CD4-positive, alpha-beta T cell (primary cell): ENCODE results near the gene GULP1. TPM values are rescaled to one million over a fixed set of nuclear protein-coding genes. Genes with fewer than 3 reads are reported as not detected.

Experiments
- ATAC-seq: fragments of 200-7000 bp; cut with Tn5 transposase; one replicate; pipeline ENCODE4 v1.10.0; 2022; ENCODE audit warnings: mild to moderate bottlenecking; ENCODE audit not compliant: poor library complexity
- CTCF ChIA-PET: fragments of 350-600 bp; sonication (Branson Sonifier 250); formaldehyde crosslinking; loops from one replicate; lab custom pipeline; 2021; ENCODE audit warnings: antibody characterized with exemption, inconsistent platforms; lab: Charles Lee
- POLR2A ChIA-PET: fragments of 350-600 bp; sonication (Branson Sonifier 250); formaldehyde crosslinking; loops from one replicate; lab custom pipeline; 2021; ENCODE audit warnings: antibody characterized with exemption, inconsistent platforms; lab: Charles Lee
- DNase-seq, 14 experiments: peaks; one replicate each; pipeline ENCODE4 v3.0.0-alpha.2; 2013 to 2020; ENCODE audit warnings: mixed read lengths in 2 of 14
- H3K27ac ChIP-seq, 2 donors: one replicate each; pipeline versions ENCODE4 v1.5.1 to v1.7.0; 2013; ENCODE audit warnings: low read length in 2 of 2, low read depth in 1 of 2, mild to moderate bottlenecking in 1 of 2
- H3K27me3 ChIP-seq, 2 experiments: 1 replicate in 1 of 2; 2 replicates in 1 of 2; pipeline versions ENCODE4 v1.6.1 to v1.7.0; 2013; ENCODE audit warnings: low read length in 2 of 2, control low read depth in 1 of 2, mild to moderate bottlenecking in 1 of 2, moderate library complexity in 1 of 2; ENCODE audit not compliant: insufficient read depth in 2 of 2, control insufficient read depth in 1 of 2
- H3K36me3 ChIP-seq: one replicate; pipeline ENCODE4 v1.6.1; 2013; ENCODE audit warnings: low read length, control low read depth; ENCODE audit not compliant: insufficient read depth
- H3K4me1 ChIP-seq: one replicate; pipeline ENCODE4 v1.6.1; 2013; ENCODE audit warnings: low read length, control low read depth; ENCODE audit not compliant: insufficient read depth
- H3K4me3 ChIP-seq: one replicate; pipeline ENCODE4 v1.5.1; 2013; ENCODE audit warnings: mild to moderate bottlenecking, low read length, moderate library complexity
- H3K9me3 ChIP-seq, 2 experiments: 1 replicate in 1 of 2; 2 replicates in 1 of 2; pipeline versions ENCODE4 v1.6.1 to v1.7.0; 2013; ENCODE audit warnings: low read length in 2 of 2, mild to moderate bottlenecking in 2 of 2, control low read depth in 1 of 2, moderate library complexity in 1 of 2; ENCODE audit not compliant: control insufficient read depth in 1 of 2, insufficient read depth in 1 of 2
- H3K27ac Mint-ChIP-seq: one replicate; pipeline ENCODE4 v1.8.0; 2020; ENCODE audit warnings: mixed read lengths
- H3K27me3 Mint-ChIP-seq: one replicate; pipeline ENCODE4 v1.8.0; 2021; ENCODE audit warnings: mixed read lengths
- H3K36me3 Mint-ChIP-seq: one replicate; pipeline ENCODE4 v1.8.0; 2021; ENCODE audit warnings: low read depth, mixed read lengths
- H3K4me1 Mint-ChIP-seq: one replicate; pipeline ENCODE4 v1.8.0; 2021; ENCODE audit warnings: low read depth, mixed read lengths
- H3K4me3 Mint-ChIP-seq: one replicate; pipeline ENCODE4 v1.8.0; 2020; ENCODE audit warnings: mild to moderate bottlenecking, mixed read lengths
- H3K9me3 Mint-ChIP-seq: one replicate; pipeline ENCODE4 v1.8.0; 2020; ENCODE audit warnings: mixed read lengths
- CTCF ChIP-seq: fragments of 200-600 bp; IDR thresholded peaks from one replicate; pipeline ENCODE4 v1.8.0; 2022; ENCODE audit warnings: antibody characterized with exemption, mild to moderate bottlenecking
- intact Hi-C, 2 experiments: fragments of 100-400 bp; cut with DNase I in 1 of 2; cut with micrococcal nuclease in 1 of 2; formaldehyde crosslinking; loops; one replicate each; pipeline versions ENCODE4 v1.15.1 to v1.9.0; 2023 to 2025; cut with DNase I, micrococcal nuclease
- total RNA-seq, 174 experiments: library from RNA in 2 of 174; stranded (reverse) in 2 of 174; gene quantifications; one replicate each; pipeline ENCODE4 v1.2.3 and lab custom pipeline; 2021 to 2026

GULP1 gene
- total RNA-seq, 2 experiments from 2014 or later = not detected

DNA sequence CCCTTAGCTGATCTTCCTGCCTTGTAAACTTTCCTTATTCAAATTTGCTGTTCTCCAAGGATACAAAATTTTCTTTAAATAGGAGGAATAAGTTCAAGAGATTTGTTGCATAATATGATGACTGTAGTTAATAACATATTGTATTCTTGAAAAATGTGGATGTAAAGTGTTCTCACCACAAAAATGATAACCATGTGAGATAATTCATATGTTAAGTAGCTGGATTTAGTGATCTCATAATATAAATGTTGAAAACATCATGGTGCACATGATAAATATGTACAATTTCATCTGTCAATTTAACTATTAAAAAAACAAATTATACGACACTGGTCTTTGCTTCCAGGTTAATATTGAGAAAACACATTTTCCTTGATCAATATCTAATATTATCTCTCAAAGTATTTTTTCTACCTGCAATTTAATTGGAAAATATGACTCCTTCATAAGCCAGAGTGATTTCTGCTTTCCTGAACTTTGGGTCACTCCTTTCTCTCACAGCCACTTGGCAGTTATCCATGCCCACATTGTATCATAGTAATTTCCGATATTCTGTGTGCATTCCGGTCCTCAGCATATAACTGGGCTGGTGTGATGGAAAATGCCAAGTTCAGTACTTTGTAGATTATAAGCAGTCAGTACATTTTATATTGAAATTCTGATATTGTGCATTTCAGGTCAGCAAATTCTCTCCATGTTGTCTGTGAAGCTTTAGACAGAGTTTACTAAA, 152.6 kb downstream of the GULP1 start:
- ChIA-PET POLR2A (no interaction called here), CTCF (no interaction called here)
- intact Hi-C loops = no loop called here
- ATAC-seq (no peak), DNase-seq (no peak)
- TF ChIP-seq CTCF = no peak
- no peaks in the 10 kb centered on the region for H3K4me1 ChIP-seq
- H3K9me3 Mint-ChIP-seq = no peaks in the 10 kb centered on the region
- no peaks in the 10 kb centered on the region for H3K36me3 Mint-ChIP-seq
- no peaks in the 10 kb centered on the region for H3K36me3 ChIP-seq
- no peaks in the 10 kb centered on the region for H3K9me3 ChIP-seq
- H3K27ac Mint-ChIP-seq = no peak overlapping the region
- no peaks in the 10 kb centered on the region for H3K27me3 Mint-ChIP-seq
- H3K27me3 ChIP-seq = no peaks in the 10 kb centered on the region
- H3K4me3 ChIP-seq = no peak overlapping the region
- H3K4me3 Mint-ChIP-seq = no peak overlapping the region
- no peaks in the 10 kb centered on the region for H3K4me1 Mint-ChIP-seq
- no peak overlapping the region for H3K27ac ChIP-seq

GRCh38 chr2:188449561-188449960, 157.9 kb downstream of the GULP1 start:
- Histone ChIP-seq H3K27me3 (no peaks in the 10 kb centered on the region), H3K4me1 (no peaks in the 10 kb centered on the region), H3K9me3 (peaks cover 0 to 5% of the 10 kb centered on the region in 2 experiments), H3K4me3 (no peak overlapping the region), H3K36me3 (no peaks in the 10 kb centered on the region), H3K27ac (no peak overlapping the region)
- ChIA-PET POLR2A (no interaction called here), CTCF (no interaction called here)
- H3K36me3 Mint-ChIP-seq = no peaks in the 10 kb centered on the region
- no peaks in the 10 kb centered on the region for H3K9me3 Mint-ChIP-seq
- H3K27ac Mint-ChIP-seq = no peak overlapping the region
- no peak for TF ChIP-seq CTCF
- intact Hi-C loops = no loop called here
- ATAC-seq (no peak), DNase-seq (no peak)
- H3K4me1 Mint-ChIP-seq = no peaks in the 10 kb centered on the region
- H3K4me3 Mint-ChIP-seq = no peak overlapping the region
- no peaks in the 10 kb centered on the region for H3K27me3 Mint-ChIP-seq

GRCh38 chr2:188449971-188450370, 158.3 kb downstream of the GULP1 start:
- no peak overlapping the region for H3K27ac Mint-ChIP-seq
- no peaks in the 10 kb centered on the region for H3K27me3 Mint-ChIP-seq
- no peaks in the 10 kb centered on the region for H3K36me3 Mint-ChIP-seq
- H3K36me3 ChIP-seq = no peaks in the 10 kb centered on the region
- TF ChIP-seq CTCF = no peak
- intact Hi-C loops = no loop called here
- ChIA-PET POLR2A (no interaction called here), CTCF (no interaction called here)
- H3K9me3 Mint-ChIP-seq = no peaks in the 10 kb centered on the region
- no peak overlapping the region for H3K4me3 Mint-ChIP-seq
- H3K9me3 ChIP-seq = peaks cover 0 to 5% of the 10 kb centered on the region in 2 experiments
- no peaks in the 10 kb centered on the region for H3K4me1 Mint-ChIP-seq
- no peaks in the 10 kb centered on the region for H3K4me1 ChIP-seq
- H3K4me3 ChIP-seq = no peak overlapping the region
- DNase-seq (no peak), ATAC-seq (no peak)
- no peak overlapping the region for H3K27ac ChIP-seq
- no peaks in the 10 kb centered on the region for H3K27me3 ChIP-seq
